Upper lobe of right lung (tissue), 1 donor: ENCODE measurements around the gene GTSE1. TPM values are rescaled to one million over a fixed set of nuclear protein-coding genes. Genes with fewer than 3 reads are reported as not detected.

Source experiments
- ATAC-seq: fragments of 200-7000 bp; cut with Tn5 transposase; one replicate; pipeline ENCODE4 v1.9.1; 2020; ENCODE audit warnings: mild to moderate bottlenecking, moderate library complexity
- DNase-seq: peaks from one replicate; pipeline ENCODE4 v3.0.0-alpha.2; 2020
- H3K27ac ChIP-seq: fragments of 200-600 bp; one replicate; pipeline ENCODE4 v1.8.0; 2022
- H3K27me3 ChIP-seq: fragments of 200-600 bp; one replicate; pipeline ENCODE4 v1.8.0; 2022; ENCODE audit warnings: mild to moderate bottlenecking
- H3K36me3 ChIP-seq: fragments of 200-600 bp; one replicate; pipeline ENCODE4 v1.8.0; 2022
- H3K4me1 ChIP-seq: fragments of 200-600 bp; one replicate; pipeline ENCODE4 v1.8.0; 2022
- H3K4me3 ChIP-seq: fragments of 200-600 bp; one replicate; pipeline ENCODE4 v1.8.0; 2022; ENCODE audit warnings: mild to moderate bottlenecking
- H3K9me3 ChIP-seq: fragments of 200-600 bp; one replicate; pipeline ENCODE4 v1.8.0; 2022
- intact Hi-C: fragments of 100-400 bp; cut with DNase I; formaldehyde crosslinking; loops from one replicate; pipeline ENCODE4 v1.11.0; 2022
- total RNA-seq: library from RNA; stranded (reverse); fragmentation: NEBNext Ultra II Directional; extraction: Animal tissue kit (Norgen Biotek cat#: 25700); gene quantifications from one replicate; pipeline ENCODE4 v1.2.1, GENCODE V29; 2021
- TF ChIP-seq, protein P1 (sequence below): fragments of 200-600 bp; IDR thresholded peaks from one replicate; pipeline ENCODE4 v1.8.0; 2022; ENCODE audit warnings: antibody characterized with exemption
- donor health status: DM: no; HTN: yes; CAD: no; lungs with severe emphysema.

GTSE1 gene
- total RNA-seq, 1 donor from 2014 or later = 0.43 TPM

DNA sequence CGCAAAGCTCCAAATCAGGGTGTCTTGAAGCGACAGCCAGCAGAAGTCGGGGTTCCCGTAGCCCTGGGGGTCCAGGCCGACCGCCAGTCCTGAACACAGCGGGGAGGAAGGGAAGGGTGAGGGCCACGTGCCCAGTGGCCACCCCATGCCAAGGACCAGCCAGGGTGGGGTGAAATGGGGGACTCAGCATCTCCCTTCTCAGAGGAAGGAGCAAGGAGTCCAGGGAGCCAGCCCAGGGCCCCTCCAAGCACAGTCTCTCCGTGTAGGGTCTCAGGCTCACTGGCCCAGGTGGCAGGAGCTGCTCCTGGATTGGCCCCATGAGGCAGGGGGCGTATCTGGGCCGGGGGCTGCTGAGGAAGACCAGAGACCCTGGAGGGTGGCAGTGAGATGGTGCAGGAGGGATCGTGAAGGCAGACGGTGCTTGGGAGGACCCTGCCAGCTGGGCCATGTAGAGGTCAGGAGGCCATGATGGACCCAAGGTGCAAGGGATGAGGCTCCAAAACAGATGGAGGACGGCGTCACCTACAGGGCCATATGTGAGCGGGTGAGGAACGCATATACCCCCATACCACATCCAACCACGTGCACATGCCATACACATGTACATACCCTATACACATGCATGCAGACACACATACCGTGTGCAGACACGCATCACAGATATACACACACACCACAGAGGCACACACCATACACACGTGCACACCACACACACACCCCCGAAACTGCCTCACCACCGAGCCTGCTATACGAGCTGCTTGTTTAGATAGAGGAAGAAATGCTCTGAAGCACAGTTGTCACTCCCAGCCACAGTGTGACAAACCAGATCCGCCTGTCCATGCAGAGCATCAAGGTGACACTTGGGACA, 73.3 kb downstream of the GTSE1 start:
- DNase-seq = no peak
- ATAC-seq = no peak
- Histone ChIP-seq H3K4me3 (no peak overlapping the region), H3K9me3 (no peaks in the 10 kb centered on the region), H3K27ac (no peak overlapping the region), H3K27me3 (no peaks in the 10 kb centered on the region), H3K4me1 (peaks cover 8% of the 10 kb centered on the region), H3K36me3 (peaks cover under 1% of the 10 kb centered on the region)
- TF ChIP-seq, protein P1, sequence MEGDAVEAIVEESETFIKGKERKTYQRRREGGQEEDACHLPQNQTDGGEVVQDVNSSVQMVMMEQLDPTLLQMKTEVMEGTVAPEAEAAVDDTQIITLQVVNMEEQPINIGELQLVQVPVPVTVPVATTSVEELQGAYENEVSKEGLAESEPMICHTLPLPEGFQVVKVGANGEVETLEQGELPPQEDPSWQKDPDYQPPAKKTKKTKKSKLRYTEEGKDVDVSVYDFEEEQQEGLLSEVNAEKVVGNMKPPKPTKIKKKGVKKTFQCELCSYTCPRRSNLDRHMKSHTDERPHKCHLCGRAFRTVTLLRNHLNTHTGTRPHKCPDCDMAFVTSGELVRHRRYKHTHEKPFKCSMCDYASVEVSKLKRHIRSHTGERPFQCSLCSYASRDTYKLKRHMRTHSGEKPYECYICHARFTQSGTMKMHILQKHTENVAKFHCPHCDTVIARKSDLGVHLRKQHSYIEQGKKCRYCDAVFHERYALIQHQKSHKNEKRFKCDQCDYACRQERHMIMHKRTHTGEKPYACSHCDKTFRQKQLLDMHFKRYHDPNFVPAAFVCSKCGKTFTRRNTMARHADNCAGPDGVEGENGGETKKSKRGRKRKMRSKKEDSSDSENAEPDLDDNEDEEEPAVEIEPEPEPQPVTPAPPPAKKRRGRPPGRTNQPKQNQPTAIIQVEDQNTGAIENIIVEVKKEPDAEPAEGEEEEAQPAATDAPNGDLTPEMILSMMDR = no peak
- intact Hi-C loops = loop anchor here (5.0 kb wide), 1 partner anchor 172 kb away; no protein-coding TSS in a partner anchor

DNA sequence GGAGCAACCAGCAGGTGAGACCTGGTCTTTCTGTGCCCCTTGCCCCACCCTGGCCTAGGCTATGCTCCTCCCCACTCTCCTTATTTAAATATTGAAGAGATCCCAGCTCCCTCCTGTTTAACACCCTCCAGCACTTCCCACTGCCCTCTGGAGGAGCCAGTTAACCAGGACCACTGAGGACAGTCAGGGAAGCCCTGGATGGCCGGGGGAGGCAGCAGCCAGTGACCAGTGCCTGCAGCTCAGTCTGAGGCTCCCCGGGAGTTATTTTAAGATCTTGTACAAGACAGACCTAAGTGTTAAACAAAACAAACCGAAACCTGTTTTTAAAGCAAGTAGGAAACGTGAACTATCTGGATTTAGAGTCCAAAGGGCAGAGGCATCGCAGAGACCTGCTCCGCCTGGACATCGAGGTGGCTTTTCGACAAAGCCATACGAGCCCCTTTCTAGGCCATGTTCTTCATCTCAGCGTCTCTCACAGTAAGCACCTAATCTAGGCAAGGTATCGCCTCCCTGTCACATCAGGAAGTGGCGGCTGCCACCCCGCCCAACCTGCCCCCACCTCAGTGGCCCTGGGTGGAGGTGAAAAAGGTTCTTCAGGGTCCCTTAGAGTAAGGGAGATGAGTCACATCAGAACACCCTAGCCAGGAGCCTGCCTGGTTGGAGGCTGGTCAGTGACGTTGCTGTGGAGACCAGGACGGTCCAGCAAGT, 74.1 kb downstream of the GTSE1 start:
- H3K4me1 ChIP-seq = peaks cover 8% of the 10 kb centered on the region
- no peaks in the 10 kb centered on the region for H3K27me3 ChIP-seq
- no peak for ATAC-seq
- H3K36me3 ChIP-seq = no peaks in the 10 kb centered on the region
- H3K4me3 ChIP-seq = no peak overlapping the region
- intact Hi-C loops = no loop called here
- DNase-seq = no peak
- TF ChIP-seq, protein P1 = no peak
- no peaks in the 10 kb centered on the region for H3K9me3 ChIP-seq
- H3K27ac ChIP-seq = no peak overlapping the region

DNA sequence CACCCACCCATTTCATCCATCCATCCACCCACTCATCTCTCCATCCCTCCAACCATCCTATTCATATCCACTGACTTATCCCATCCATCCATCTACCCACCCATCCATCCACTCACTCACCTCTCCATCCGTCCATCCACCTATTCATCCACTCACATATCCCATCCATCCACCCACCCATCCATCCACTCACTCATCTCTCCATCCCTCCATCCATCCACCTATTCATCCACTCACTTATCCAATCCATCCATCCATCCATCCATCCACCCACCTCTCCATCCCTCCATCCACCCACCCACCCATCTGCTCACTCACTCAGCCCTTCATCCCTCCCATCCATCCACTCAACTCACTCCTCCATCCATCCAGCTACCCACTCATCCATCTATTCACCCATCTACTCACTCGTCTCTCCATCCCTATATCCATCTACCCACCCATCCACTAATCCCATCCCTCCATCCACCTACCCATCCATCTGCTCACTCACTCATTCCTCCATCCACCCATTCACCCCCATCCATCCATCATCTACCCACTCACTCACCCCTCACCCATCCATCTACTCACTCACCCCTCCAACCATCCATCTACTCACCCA, 75.1 kb downstream of the GTSE1 start:
- Histone ChIP-seq H3K27ac (no peak overlapping the region), H3K4me1 (peaks cover 8% of the 10 kb centered on the region), H3K36me3 (no peaks in the 10 kb centered on the region), H3K9me3 (no peaks in the 10 kb centered on the region), H3K4me3 (no peak overlapping the region), H3K27me3 (no peaks in the 10 kb centered on the region)
- TF ChIP-seq, protein P1 = no peak
- intact Hi-C loops = no loop called here
- DNase-seq = no peak
- ATAC-seq = no peak

DNA sequence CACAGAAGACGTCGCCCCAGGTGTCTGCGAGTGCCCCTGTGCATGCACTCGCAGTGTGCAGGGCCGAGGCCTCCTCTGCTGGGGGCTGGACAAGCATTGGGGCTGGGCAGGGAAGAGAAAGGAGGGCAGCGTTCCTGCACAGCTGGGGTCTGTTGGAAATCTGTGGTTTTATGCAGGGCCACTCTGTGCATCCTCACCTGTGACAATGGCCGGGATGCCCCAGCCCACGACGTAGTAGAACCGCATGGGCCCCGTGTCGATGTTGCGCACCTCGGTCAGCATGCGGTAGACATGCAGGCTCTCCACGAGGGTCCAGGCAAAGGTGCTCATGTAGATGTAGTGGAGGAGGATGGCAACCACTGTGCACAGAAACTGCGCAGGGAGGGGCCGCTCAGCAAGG, 76.0 kb downstream of the GTSE1 start:
- no peak overlapping the region for H3K4me3 ChIP-seq
- no peak for DNase-seq
- TF ChIP-seq, protein P1 = no peak
- no peaks in the 10 kb centered on the region for H3K9me3 ChIP-seq
- ATAC-seq = no peak
- H3K4me1 ChIP-seq = peaks cover 8% of the 10 kb centered on the region
- intact Hi-C loops = no loop called here
- H3K36me3 ChIP-seq = no peaks in the 10 kb centered on the region
- H3K27ac ChIP-seq = no peak overlapping the region
- no peaks in the 10 kb centered on the region for H3K27me3 ChIP-seq

DNA sequence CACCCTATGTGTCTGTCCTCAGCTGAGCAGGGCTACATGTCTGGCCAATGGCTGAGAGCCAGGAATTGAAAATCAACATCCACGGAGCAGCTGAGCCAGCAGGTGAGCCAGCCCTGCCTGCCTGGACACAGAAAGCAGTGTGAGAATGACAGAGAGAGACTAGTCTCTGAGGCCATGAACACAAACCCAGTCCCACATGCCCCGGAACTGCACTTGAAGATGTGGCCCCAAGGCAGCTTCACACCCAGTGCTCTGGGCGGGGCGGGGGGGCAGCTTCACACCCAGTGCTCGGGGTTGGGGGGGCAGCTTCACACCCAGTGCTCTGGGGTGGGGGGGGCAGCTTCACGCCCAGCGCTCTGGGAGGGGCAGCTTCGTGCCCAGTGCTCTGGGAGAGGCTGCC, 76.5 kb downstream of the GTSE1 start:
- H3K36me3 ChIP-seq = no peaks in the 10 kb centered on the region
- no peak overlapping the region for H3K4me3 ChIP-seq
- no peak overlapping the region for H3K27ac ChIP-seq
- H3K27me3 ChIP-seq = no peaks in the 10 kb centered on the region
- ATAC-seq (no peak), DNase-seq (no peak)
- TF ChIP-seq, protein P1 = no peak
- H3K9me3 ChIP-seq = no peaks in the 10 kb centered on the region
- peaks cover 8% of the 10 kb centered on the region for H3K4me1 ChIP-seq
- intact Hi-C loops = no loop called here
